Neural progenitor cell (in vitro differentiated cells): Measurements from ENCODE around the gene JCAD. TPM values are rescaled to one million over a fixed set of nuclear protein-coding genes. Genes with fewer than 3 reads are reported as not detected.
A peak's percentile ranks its signal among the peaks of the same experiment; 100 is the strongest.

Source experiments
- DNase-seq: peaks from one replicate; pipeline ENCODE4 v3.0.0-alpha.2; 2016; ENCODE audit warnings: low spot score
- H2AFZ ChIP-seq: fragments of 200-600 bp; sonication (generic); replicated peaks from 2 replicates; pipeline ENCODE4 v1.6.1; 2016; ENCODE audit warnings: antibody characterized with exemption
- H3F3A ChIP-seq: fragments of 200-600 bp; sonication (generic); 2 replicates; pipeline ENCODE4 v1.6.1; 2016; ENCODE audit warnings: antibody characterized with exemption, low read depth
- H3K27ac ChIP-seq: fragments of 200-600 bp; sonication (generic); 2 replicates; pipeline ENCODE4 v1.5.1; 2016; ENCODE audit warnings: mild to moderate bottlenecking
- H3K27me3 ChIP-seq: fragments of 200-600 bp; sonication (generic); 2 replicates; pipeline ENCODE4 v1.6.1; 2016; ENCODE audit warnings: mild to moderate bottlenecking, moderate library complexity
- H3K36me3 ChIP-seq: fragments of 200-600 bp; sonication (generic); 2 replicates; pipeline ENCODE4 v1.5.1; 2016
- H3K4me1 ChIP-seq: fragments of 200-600 bp; sonication (generic); 2 replicates; pipeline ENCODE4 v1.6.1; 2016; ENCODE audit warnings: mixed run types
- H3K4me2 ChIP-seq: fragments of 200-600 bp; sonication (generic); 2 replicates; pipeline ENCODE4 v1.6.1; 2016
- H3K4me3 ChIP-seq: fragments of 200-600 bp; sonication (generic); 2 replicates; pipeline ENCODE4 v1.5.1; 2016
- H3K79me2 ChIP-seq: fragments of 200-600 bp; sonication (generic); 2 replicates; pipeline ENCODE4 v1.6.1; 2016; ENCODE audit warnings: low read depth
- H3K9ac ChIP-seq: fragments of 200-600 bp; sonication (generic); 2 replicates; pipeline ENCODE4 v1.6.1; 2016
- H3K9me3 ChIP-seq: fragments of 200-600 bp; sonication (generic); 2 replicates; pipeline ENCODE4 v1.5.1; 2016; ENCODE audit warnings: low read depth
- H4K20me1 ChIP-seq: fragments of 200-600 bp; sonication (generic); 2 replicates; pipeline ENCODE4 v1.6.1; 2016; ENCODE audit warnings: low read depth
- H3K27ac Mint-ChIP-seq: 3 replicates; pipeline ENCODE4 v1.8.0; 2021; ENCODE audit warnings: mixed read lengths
- H3K27me3 Mint-ChIP-seq: 2 replicates; pipeline ENCODE4 v1.8.0; 2022; ENCODE audit warnings: low read depth, mild to moderate bottlenecking, inconsistent platforms, moderate library complexity, mixed read lengths; ENCODE audit not compliant: insufficient read depth
- H3K36me3 Mint-ChIP-seq: 3 replicates; pipeline ENCODE4 v1.8.0; 2021; ENCODE audit warnings: mixed read lengths
- H3K4me1 Mint-ChIP-seq: 3 replicates; pipeline ENCODE4 v1.8.0; 2021; ENCODE audit warnings: mixed read lengths
- H3K4me3 Mint-ChIP-seq: 3 replicates; pipeline ENCODE4 v1.8.0; 2021; ENCODE audit warnings: mild to moderate bottlenecking, moderate library complexity, mixed read lengths
- H3K9me3 Mint-ChIP-seq: 3 replicates; pipeline ENCODE4 v1.8.0; 2020; ENCODE audit warnings: mixed read lengths
- EZH2 ChIP-seq: fragments of 200-600 bp; sonication (generic); IDR thresholded peaks from 2 replicates; pipeline ENCODE4 v1.6.1; 2017; ENCODE audit warnings: antibody characterized with exemption, mild to moderate bottlenecking, moderate library complexity
- EZH2phosphoT487 ChIP-seq: fragments of 200-600 bp; sonication (generic); IDR thresholded peaks from 2 replicates; pipeline ENCODE4 v1.6.1; 2017; ENCODE audit warnings: antibody characterized with exemption
- total RNA-seq: library from RNA; depleted of rRNA; stranded (reverse); fragments of >200 nt; gene quantifications from 2 replicates; pipeline ENCODE4 v1.2.3, GENCODE V29; 2015; ENCODE audit warnings: low replicate concordance
- TF ChIP-seq, protein P1 (sequence below): fragments of 200-600 bp; sonication (generic); IDR thresholded peaks from 2 replicates; pipeline ENCODE4 v1.5.1; 2017; ENCODE audit warnings: antibody characterized with exemption, mild to moderate bottlenecking

Gene JCAD
- total RNA-seq, 1 donor from 2014 or later = 1.3 TPM

DNA sequence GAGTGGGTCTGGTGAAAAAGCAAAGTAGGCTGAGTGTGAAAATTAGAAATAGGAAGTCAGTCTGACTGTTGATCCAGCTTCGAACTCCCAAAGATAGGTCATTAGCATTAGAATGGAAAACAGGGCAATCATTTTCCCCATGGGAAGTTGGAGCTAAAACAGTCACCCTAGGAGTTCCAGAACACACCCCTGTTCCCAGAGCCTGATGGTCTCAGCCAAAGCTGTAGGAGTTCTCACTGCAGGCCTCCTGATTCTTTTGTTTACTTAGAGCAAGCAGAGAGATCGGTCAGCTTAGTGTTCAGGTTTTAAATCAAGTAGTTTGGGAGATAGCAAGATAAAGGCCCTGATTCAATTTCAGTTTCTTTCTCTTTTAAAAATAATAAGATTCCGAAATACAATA is 28.8 kb upstream of the JCAD start:
- Histone ChIP-seq H4K20me1 (no peaks in the 10 kb centered on the region), H3K36me3 (no peaks in the 10 kb centered on the region), H3K9me3 (no peaks in the 10 kb centered on the region), H3K27ac (no peak overlapping the region), H3K4me1 (peaks cover 4% of the 10 kb centered on the region), H3K4me2 (no peak overlapping the region), H2AFZ (no peak overlapping the region), H3K79me2 (no peaks in the 10 kb centered on the region), H3K27me3 (no peaks in the 10 kb centered on the region), H3K4me3 (no peak overlapping the region), H3K9ac (no peak overlapping the region), H3F3A (peaks cover 19% of the 10 kb centered on the region)
- Mint-ChIP-seq H3K27ac (peak overlapping the region; percentile 10), H3K4me3 (no peak overlapping the region), H3K9me3 (no peaks in the 10 kb centered on the region), H3K4me1 (peaks cover 14% of the 10 kb centered on the region), H3K36me3 (no peaks in the 10 kb centered on the region), H3K27me3 (no peaks in the 10 kb centered on the region)
- TF ChIP-seq EZH2phosphoT487 (no peak), EZH2 (no peak)
- TF ChIP-seq, protein P1, sequence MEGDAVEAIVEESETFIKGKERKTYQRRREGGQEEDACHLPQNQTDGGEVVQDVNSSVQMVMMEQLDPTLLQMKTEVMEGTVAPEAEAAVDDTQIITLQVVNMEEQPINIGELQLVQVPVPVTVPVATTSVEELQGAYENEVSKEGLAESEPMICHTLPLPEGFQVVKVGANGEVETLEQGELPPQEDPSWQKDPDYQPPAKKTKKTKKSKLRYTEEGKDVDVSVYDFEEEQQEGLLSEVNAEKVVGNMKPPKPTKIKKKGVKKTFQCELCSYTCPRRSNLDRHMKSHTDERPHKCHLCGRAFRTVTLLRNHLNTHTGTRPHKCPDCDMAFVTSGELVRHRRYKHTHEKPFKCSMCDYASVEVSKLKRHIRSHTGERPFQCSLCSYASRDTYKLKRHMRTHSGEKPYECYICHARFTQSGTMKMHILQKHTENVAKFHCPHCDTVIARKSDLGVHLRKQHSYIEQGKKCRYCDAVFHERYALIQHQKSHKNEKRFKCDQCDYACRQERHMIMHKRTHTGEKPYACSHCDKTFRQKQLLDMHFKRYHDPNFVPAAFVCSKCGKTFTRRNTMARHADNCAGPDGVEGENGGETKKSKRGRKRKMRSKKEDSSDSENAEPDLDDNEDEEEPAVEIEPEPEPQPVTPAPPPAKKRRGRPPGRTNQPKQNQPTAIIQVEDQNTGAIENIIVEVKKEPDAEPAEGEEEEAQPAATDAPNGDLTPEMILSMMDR = no peak
- DNase-seq = peak; percentile 51

DNA sequence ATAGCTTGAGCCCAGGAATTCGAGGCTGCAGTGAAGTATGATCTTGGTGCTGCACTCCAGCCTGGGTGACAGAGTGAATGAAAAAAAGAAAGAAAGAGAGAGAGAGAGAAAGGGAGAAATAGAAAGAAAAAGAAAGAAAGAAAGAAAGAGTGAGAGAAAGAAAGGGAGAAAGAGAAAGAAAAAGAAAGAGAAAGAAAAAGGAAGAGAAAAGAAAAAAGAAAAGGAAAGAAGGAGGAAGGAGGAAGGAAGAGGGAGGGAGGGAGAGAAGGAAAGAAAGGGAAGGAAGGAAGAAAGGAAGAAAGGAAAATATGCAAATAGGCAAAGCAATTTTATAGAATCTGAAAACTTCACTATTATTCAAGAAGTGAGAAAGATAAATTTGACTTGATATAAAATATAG is 24.5 kb upstream of the JCAD start:
- H3K36me3 Mint-ChIP-seq = no peaks in the 10 kb centered on the region
- Histone ChIP-seq H3K9ac (no peak overlapping the region), H4K20me1 (no peaks in the 10 kb centered on the region), H3K4me1 (peaks cover 4% of the 10 kb centered on the region), H3K79me2 (no peaks in the 10 kb centered on the region), H3K9me3 (no peaks in the 10 kb centered on the region), H3K4me3 (no peak overlapping the region), H2AFZ (no peak overlapping the region), H3K36me3 (no peaks in the 10 kb centered on the region), H3K4me2 (no peak overlapping the region), H3F3A (peaks cover 11% of the 10 kb centered on the region), H3K27ac (no peak overlapping the region), H3K27me3 (no peaks in the 10 kb centered on the region)
- no peak overlapping the region for H3K4me3 Mint-ChIP-seq
- no peak overlapping the region for H3K27ac Mint-ChIP-seq
- H3K4me1 Mint-ChIP-seq = peaks cover 7% of the 10 kb centered on the region
- H3K27me3 Mint-ChIP-seq = no peaks in the 10 kb centered on the region
- TF ChIP-seq EZH2 (no peak), EZH2phosphoT487 (no peak)
- TF ChIP-seq, protein P1 = no peak
- H3K9me3 Mint-ChIP-seq = no peaks in the 10 kb centered on the region
- no peak for DNase-seq

DNA sequence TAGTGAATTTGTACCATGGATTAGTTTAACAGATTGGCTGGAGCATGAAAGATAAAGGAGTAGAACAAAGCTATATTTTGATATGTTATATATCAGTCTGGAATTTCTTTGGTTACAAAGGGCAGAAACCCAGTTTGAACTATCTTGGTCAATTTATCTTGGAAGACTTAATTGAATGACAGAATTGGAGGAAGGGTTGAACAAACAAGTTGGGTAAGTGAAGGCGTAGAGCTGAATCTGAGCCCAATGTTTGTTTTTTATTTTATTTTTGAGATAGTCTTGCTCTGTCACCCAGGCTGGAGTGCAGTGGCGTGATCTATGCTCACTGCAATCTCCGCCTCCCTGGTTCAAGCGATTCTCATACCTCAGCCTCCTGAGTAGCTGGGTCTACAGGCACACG is 21.8 kb upstream of the JCAD start:
- Mint-ChIP-seq H3K9me3 (no peaks in the 10 kb centered on the region), H3K36me3 (no peaks in the 10 kb centered on the region), H3K4me3 (no peak overlapping the region), H3K27ac (no peak overlapping the region), H3K4me1 (peaks cover 19% of the 10 kb centered on the region), H3K27me3 (no peaks in the 10 kb centered on the region)
- TF ChIP-seq, protein P1 = no peak
- no peak for TF ChIP-seq EZH2phosphoT487
- no peak for TF ChIP-seq EZH2
- Histone ChIP-seq H3K27me3 (no peaks in the 10 kb centered on the region), H3K4me2 (no peak overlapping the region), H4K20me1 (no peaks in the 10 kb centered on the region), H2AFZ (no peak overlapping the region), H3K4me1 (peaks cover 3% of the 10 kb centered on the region), H3K4me3 (no peak overlapping the region), H3K9ac (no peak overlapping the region), H3K27ac (no peak overlapping the region), H3F3A (no peaks in the 10 kb centered on the region), H3K9me3 (no peaks in the 10 kb centered on the region), H3K36me3 (no peaks in the 10 kb centered on the region), H3K79me2 (no peaks in the 10 kb centered on the region)
- no peak for DNase-seq

DNA sequence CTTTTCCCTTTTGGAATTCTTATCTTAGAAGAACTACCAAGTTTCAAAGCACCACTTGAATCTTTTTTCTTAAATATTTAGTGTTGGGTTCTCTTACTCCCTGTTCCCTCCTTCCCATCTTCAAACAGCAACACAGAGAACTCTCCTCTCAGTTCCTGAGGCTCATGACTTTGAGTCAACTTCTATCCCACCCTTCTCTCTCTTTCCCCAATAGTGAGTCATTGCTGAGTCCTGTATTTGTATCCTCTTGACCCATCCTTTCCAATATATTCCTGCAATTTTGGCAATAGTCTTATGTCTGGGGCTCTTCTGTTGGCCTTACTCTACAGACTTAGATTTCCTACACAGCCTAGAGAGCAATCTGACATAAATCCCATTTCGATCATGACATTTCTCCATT is 20.8 kb upstream of the JCAD start:
- H3K27me3 ChIP-seq = no peaks in the 10 kb centered on the region

More for the DNA sequence above, 20.8 kb upstream of the JCAD start:
- H3K4me2 ChIP-seq = no peak overlapping the region
- TF ChIP-seq, protein P1 = no peak
- TF ChIP-seq EZH2 (no peak), EZH2phosphoT487 (no peak)
- no peak overlapping the region for H3K27ac ChIP-seq
- H3K79me2 ChIP-seq = no peaks in the 10 kb centered on the region
- H3F3A ChIP-seq = no peaks in the 10 kb centered on the region
- no peaks in the 10 kb centered on the region for H3K27me3 Mint-ChIP-seq
- H3K36me3 Mint-ChIP-seq = no peaks in the 10 kb centered on the region
- H4K20me1 ChIP-seq = no peaks in the 10 kb centered on the region
- H3K9me3 Mint-ChIP-seq = no peaks in the 10 kb centered on the region
- H3K9me3 ChIP-seq = no peaks in the 10 kb centered on the region
- no peak overlapping the region for H3K9ac ChIP-seq
- no peak overlapping the region for H2AFZ ChIP-seq
- H3K4me3 ChIP-seq = no peak overlapping the region
- no peak for DNase-seq
- H3K36me3 ChIP-seq = no peaks in the 10 kb centered on the region
- H3K4me1 Mint-ChIP-seq = peaks cover 26% of the 10 kb centered on the region
- H3K4me1 ChIP-seq = no peaks in the 10 kb centered on the region
- H3K27ac Mint-ChIP-seq = no peak overlapping the region
- H3K4me3 Mint-ChIP-seq = no peak overlapping the region
